Transverse colon (tissue), 4 donors: ENCODE measurements around the gene PPFIBP2.

Source experiments
- CTCF ChIP-seq, 5 experiments: fragments of 200-600 bp in 3 of 5; fragments of 450-650 bp in 2 of 5; sonication (generic) in 3 of 5; IDR thresholded peaks; 1 replicate in 2 of 5; 2 replicates in 3 of 5; pipeline ENCODE4 v1.5.1; 2016 to 2017; ENCODE audit warnings: antibody characterized with exemption in 5 of 5, inconsistent platforms in 3 of 5, mild to moderate bottlenecking in 2 of 5, moderate library complexity in 1 of 5
- EP300 ChIP-seq: sonication (generic); formaldehyde crosslinking; IDR thresholded peaks from one replicate; pipeline ENCODE4 v1.6.1; 2017; ENCODE audit warnings: antibody characterized with exemption, low read depth
- POLR2AphosphoS5 ChIP-seq, 3 donors: sonication (generic); formaldehyde crosslinking; IDR thresholded peaks; one replicate each; pipeline ENCODE4 v1.6.1; 2016; ENCODE audit warnings: antibody characterized with exemption in 3 of 3

GRCh38 chr11:7672276-7672959 is 158.6 kb downstream of the PPFIBP2 start:
- TF ChIP-seq CTCF (IDR thresholded peaks at IDR 0.05): no peak
- TF ChIP-seq EP300: no peak
- no peak for TF ChIP-seq POLR2AphosphoS5 (IDR thresholded peaks at IDR 0.05)
